GM03348 (cell line): ENCODE data around the gene PTPRJ.

Experiments used
- DNase-seq: peaks from one replicate; pipeline ENCODE4 v3.0.0; 2012; ENCODE audit warnings: low spot score

The PTPRJ gene

DNA sequence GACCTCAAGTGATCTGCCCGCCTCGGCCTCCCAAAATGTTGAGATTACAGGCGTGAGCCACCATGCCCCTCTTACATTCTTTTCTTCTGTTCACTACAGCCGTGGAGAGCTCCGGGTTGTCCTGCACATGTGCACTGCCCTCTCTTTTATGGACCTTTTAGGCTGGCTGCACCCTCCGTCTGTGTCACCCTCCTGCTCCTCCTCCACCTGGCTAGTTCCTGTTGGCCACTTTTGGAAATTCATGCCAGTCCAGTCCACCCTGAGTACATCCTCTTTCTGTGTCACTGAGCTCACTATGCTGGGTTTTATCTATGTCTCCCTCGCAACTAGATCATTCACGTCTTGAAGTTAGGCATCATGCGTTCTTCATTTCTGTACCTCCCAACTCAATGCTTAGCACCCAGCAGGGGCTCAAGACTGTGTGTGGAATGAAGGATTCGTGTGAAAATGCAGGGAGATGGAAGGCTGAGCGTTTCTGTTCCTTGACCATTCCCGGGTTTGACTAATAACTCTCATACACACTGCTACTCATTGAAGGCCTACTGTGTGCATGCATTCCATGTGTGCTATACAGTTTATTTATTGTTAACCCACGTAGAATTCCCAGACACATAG lies 60.6 kb downstream of the PTPRJ start:
- DNase-seq = no peak

DNA sequence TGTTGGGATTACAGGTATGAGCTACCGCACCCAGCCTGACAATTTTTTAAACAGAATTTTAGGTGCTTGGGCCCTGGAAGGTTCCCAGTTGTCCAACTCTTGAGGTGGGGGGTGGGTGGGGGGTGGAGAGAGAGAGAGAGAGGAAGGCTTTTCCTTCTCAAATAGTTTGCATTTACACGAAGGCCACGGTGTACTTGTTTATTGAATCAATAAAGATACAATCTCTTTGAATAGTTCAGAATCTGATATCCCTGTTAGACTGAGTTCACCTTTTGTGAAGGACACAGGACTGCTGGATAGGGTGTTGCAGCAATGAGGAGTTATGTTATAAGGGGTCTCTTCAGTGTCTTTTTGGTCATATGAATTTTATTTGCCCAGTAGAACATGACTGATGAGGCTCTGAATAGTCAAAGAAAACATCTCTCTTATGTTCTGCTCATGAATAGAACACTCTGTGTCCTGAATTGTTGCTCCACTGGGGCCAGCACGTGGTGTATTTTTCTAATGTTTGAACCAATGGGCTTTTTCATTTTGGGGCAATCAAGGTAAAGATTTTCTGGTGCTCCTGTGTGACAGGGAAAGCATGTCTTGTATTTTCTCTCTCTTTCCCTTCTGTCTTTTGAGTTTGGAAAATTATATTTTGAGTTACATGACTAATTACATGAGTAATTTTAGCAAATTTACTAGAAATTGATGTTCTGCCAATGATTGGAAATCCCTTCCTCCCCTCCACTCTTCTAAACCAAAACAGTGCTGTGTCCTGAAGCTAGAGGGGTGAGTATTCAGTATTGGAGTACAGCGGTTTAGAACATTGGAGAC lies 61.7 kb downstream of the PTPRJ start:
- DNase-seq = no peak

DNA sequence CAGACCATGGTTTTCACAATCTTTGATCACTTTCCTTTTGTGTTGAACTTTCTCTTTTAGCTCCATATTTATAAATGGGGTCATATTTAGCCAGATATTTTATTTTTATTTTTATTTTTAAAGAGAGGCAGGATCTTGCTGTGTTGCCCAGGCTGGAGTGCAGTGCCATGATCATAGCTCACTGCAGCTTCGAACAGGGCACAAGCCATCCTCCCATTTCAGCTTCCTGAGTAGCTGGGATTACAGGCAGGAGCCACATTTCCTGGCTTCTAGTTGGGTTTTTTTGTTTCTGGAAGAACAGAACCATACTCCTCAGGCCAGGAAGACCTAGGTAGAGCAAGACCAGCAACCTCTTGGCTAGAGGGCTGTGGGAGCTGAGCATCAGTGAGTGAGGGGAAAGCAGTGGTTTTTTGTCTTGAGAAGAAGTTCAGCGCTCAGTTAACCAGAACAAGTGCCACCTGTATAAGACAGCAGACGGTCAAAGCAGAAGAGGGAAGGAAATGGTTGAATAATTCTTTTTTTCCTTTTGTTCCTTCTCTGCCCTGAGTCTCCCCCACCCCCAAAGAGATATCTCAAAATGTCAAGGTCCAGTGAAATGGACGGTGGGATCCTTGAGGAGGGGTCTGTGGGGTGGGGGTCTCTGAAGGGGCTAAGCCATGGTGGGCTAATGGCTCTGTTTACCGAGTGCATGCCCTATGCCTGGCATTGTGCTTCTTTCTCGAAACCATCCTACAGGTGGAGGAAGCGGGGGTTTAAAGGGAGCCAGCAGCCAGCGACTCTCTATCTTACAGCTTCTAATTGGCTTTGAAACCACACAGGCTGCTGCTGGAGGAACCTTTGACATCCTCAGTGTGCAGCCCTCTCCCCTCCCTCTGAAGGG lies 63.0 kb downstream of the PTPRJ start:
- no peak for DNase-seq

DNA sequence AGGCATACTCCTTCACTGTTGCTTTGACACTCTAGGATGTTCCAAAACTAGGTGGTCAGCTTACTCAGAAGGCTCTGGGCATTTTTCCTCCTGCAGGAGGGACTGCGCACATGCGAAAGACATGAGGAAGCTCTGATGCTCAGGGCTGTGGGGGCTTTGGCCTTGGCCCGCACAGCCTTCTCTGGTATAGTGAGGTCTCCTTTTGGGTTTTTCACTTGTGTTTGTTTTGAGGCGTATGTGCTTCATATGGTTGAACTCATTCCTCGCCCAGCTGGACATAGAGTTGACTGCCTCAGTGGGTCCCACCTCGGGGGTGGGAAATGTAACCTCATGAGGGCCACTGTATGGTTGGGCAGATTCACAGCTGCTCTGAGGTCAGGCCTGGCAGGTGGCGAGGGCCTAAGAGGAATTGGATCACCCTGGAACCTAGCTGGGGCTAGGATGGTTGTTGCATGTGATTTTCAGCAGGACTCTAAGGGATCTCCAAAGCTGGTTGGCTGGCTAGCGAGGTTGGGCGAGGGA lies 63.7 kb downstream of the PTPRJ start:
- no peak for DNase-seq

DNA sequence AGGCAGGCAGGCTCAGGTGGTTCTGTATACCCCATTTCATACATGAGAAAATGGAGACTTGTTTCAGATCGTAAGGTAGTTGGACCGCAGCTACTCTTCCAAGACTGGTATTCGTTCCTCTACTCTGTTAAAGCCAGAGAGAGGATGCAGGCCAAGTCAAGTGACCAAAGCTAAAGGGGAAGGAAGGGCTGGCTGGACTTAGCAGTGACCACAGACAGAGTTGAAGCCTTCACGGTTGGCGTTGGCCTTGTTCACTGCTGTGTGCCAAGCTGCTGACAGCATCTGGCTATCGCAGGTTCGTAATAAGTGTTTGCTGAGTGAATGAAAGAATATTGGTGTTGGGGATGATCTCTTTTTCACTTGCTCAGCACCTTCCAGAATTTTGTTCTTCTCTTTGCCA lies 64.2 kb downstream of the PTPRJ start:
- no peak for DNase-seq

GRCh38 chr11:48045536-48045935 lies 65.2 kb downstream of the PTPRJ start:
- DNase-seq = no peak

DNA sequence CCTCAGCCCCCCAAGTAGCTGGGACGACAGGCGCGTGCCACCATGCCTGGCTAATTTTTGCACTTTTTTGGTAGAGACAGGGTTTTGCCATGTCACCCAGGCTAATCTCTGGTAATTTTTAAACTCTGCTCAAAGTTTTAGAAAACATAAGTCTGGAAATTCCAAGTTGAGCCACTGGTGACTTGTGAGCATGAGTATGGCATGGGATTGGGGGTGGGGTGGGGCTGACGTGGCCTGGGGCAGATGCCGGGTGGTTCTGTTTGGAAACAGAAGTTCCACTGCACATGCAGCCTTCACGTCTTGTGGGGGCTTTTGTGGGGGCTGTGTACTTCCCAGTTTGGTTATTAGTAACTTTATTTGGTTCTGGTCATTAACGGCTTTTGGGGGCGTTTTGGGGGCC lies 67.3 kb downstream of the PTPRJ start:
- DNase-seq = no peak

DNA sequence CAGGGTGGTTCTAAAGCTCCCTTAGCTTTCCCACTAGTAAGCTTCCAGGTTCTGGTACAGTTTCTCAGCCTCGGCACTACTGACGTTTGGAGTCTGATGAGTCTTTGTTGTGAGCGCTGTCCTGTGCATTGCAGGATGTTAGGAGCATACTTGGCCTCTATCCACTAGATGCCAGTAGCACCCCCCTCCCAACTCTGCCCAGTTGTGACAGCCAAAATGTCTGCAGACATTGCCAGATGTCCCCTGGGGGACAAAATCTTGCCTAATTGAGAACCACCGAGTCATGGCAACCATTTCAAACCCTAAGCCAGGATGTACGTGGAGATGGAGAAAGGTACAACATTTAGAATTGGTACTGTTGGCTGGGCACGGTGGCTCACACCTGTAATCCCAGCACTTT lies 68.7 kb downstream of the PTPRJ start:
- DNase-seq = no peak

- DNase-seq = no peak
Observed at GRCh38 chr11:48050304-48050703, 69.9 kb downstream of the PTPRJ start.

GRCh38 chr11:48051217-48051830 lies 71.0 kb downstream of the PTPRJ start:
- no peak for DNase-seq

- peak; percentile 46 for DNase-seq
Observed at GRCh38 chr11:48052183-48053044, 72.1 kb downstream of the PTPRJ start.

GRCh38 chr11:48054994-48055291 lies 74.6 kb downstream of the PTPRJ start:
- no peak for DNase-seq

DNA sequence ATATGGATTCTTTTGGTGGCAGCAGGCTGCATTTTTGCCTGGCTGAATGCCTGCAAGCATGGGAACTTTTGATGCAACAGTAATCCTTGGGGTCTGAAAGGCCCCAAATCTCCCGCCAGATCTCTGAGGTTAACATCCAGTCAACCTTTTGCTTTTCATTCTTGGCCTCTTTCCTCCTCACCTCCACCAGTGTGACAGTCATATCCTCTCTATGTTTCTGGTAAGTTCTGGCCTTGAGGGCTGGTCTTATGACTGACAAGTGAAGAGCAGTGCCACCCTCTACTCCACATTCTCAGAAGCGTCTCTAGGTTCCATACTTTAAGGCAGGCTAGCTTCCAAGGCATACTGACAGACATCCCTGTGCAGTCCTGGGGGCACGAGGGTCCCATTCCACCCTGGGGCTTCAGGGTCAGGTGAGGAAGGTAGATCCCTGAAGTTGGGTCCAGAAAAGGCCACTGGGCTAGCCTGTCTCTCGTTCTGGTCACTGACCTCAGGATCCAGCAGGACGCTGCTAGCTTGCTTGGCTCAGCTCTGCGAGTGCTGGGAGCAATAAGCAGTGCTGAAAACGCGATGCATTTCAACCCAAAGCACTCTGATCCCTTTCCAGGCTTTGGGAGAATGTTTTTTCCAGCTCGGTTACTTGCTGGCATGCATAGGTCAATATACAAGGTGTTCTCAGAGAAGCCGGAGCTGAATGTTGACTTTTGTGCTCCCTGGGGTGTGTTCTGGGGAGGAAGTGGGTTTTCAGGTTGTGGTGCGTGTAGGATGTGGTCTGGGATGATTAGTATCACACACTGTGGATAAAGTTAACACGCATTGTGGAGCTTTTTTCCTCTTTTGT lies 75.2 kb downstream of the PTPRJ start:
- no peak for DNase-seq

DNA sequence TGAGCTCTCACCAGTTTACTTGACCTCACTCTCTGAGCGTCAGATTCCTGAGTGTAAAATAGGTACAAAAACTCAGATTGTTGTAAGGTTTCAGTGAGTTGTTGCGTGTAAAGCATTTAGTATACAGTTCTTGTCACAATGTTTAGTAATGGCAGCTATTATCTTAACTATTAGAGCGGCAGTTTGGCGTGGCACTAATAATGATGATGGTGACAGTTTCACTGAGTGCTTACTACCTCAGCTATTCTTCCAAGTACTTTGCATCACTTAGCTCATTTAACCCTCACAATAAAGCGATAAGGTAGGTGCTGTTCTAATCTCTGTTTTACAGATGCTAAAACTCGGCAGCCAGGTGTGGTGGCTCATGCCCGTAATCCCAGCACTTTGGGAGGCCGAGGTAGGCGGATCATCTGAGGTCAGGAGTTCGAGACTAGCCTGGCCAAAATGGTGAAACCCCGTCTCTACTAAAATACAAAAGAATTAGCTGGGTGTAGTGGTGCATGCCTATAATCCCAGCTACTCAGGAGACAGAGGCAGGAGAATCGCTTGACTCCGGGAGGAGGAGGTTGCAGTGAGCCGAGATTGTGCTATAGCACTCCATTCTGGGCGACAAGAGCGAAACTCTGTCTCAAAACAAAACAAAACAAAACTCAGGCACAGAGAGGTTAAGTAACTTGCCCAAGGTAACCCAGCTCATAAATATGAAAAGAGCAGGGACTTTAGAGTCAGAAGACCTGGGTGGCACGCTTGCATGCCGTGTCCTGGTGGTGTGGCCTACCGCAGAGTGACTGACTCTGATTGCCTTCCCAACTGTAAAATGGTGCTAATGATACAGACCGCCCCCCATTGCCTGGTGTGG lies 76.2 kb downstream of the PTPRJ start:
- no peak for DNase-seq

DNA sequence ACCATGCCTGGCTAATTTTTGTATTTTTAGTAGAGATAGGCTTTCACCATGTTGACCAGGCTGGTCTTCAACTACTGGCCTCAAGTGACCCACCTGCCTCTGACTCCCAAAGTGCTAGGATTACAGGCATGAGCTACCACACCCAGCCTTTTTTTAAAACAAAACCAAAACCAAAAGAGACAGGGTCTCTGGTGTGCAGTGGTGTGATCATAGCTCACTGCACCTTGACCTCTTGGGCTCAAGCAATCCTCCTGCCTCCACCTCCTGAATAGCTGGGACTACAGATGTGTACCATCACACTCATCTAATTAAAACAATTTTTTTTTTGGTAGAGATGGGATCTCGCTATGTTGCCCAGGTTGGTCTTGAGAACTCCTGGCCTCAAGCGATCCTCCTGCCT lies 77.7 kb downstream of the PTPRJ start:
- no peak for DNase-seq

DNA sequence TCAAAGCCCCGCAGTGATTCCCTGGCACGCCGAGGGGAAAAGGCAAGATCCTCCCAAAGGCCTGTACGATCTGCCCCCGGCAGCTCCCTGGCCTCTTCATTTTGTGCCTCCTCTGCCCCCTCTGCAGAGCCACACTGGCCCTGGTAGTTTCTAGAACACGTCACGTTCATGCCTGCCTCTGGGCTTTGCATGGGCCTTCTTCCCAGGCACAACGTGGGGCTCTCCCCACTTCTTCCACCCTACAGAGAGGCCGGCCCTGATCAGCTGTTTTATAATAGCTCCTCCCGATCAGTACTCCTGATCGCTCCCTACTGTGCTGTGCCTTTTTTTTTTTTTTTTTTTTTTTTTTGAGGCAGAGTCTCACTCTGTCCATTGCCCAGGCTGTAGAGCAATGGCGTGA lies 78.4 kb downstream of the PTPRJ start:
- no peak for DNase-seq

DNA sequence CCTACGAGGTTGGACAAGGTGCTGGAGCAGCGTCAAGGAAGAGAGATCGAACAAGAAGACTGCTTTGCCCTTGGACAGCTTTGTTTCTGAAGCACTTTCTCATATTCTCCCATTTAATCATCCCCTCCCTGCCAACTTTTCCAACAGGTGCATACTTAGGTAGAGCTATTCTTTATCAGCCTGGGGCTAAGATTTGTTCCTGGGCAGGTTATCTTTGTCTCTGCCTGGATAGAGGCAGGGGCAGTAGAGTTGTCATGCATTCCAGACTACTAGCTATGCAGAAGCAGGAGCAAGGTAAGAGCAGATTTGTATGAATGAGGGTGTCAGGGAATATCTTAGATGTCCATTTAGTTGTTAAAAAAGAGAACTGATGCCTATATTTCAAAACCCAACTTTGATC lies 82.3 kb downstream of the PTPRJ start:
- no peak for DNase-seq

DNA sequence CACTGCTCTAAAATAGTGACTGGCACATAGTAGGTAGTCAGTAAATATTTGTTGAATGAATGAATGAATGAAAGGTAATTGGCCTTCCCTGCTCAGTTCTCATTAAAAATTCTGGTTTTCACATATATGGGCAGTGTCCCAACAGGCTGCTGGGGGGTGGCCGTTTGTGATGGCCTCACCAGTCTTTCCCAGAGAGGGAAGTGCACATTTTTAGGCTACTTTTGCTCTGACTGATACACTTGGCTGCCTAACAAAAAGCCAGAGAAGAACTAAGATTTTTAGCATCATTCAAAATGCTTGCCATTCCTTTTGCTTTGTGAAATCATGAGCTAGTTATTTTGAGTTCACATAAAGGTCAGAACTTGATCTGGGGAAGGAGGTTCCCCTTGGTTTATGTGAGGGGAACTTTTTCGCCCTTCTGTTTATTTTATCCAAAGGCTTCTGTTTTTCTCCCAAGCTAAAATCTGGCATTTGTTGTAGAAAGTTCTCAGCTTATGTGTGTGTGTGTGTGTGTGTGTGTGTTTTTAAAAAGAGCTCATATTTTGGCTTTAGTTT lies 83.1 kb downstream of the PTPRJ start:
- peak; percentile 88 for DNase-seq

DNA sequence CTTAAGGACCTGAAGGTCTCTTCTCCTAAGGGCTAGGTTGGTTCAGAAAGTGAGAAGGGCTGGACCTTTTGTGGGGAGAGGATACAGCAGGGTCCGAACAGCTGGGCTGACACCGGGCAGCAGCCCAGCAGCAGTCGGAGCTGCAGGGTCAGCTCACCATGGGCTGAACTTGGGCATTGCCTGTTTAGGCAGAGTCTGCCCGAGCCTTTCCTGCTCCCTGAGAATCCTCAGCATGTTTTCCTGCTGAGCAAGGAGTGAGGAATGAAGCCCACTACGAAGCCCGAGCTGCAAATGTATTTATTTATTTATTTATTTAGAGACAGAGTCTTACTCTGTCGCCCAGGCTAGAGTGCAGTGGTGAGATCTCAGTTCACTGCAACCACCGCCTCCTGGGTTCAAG lies 83.9 kb downstream of the PTPRJ start:
- DNase-seq = peak; percentile 60
